LNCaP clone FGC (cell line): ENCODE measurements around the gene DCBLD1.

Experiments used
- DNase-seq: peaks from one replicate; pipeline ENCODE4 v3.0.0-alpha.2; 2011; ENCODE audit warnings: low read depth
- H3K4me3 ChIP-seq: 2 replicates; pipeline ENCODE4 v1.5.1; 2011; ENCODE audit warnings: mild to moderate bottlenecking, low read depth, low read length, control low read depth
- CTCF ChIP-seq: IDR thresholded peaks from 2 replicates; pipeline ENCODE4 v1.5.1; 2012; ENCODE audit warnings: mild to moderate bottlenecking; ENCODE audit not compliant: control insufficient read depth, insufficient read depth; ENCODE audit errors: extremely low read depth

DCBLD1 gene

DNA sequence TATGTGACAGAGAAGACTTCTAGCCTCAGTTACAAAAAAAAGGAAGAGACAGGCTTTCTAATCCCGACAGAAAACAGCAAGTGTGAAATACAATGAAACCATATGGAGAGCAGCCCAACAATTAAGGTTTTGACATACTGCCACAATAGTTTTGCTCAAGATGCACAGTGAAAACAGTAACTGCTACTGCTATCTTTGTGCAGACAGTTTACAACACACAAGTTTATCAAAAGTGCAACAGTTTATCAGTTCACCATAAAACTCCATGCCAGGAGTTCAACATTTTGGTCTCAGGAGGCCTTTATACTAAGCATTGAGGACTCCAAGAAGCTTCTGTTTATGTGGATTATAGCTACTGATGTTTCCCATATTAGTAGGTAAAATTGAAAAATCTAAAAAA, 82.2 kb downstream of the DCBLD1 start:
- H3K4me3 ChIP-seq: no peak overlapping the region
- no peak for DNase-seq
- TF ChIP-seq CTCF: no peak

DNA sequence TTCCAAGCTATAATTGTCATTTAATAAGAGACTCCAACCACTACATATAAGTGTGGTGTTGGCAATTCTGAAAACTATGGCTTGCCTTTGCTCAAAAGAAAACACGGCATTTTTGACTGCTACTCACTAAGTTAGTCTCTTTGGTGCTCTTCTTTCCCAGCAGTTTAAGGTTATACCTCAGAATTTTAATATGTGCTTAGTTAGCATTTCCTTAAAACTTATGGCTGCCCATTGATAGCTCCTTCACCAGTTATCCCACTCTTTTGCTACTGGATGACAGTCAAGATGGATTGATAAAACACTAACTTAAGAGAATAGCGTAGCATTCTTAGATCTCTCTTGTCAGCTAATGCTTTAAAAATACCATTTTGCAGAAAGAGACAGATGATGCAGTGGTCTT, 85.8 kb downstream of the DCBLD1 start:
- no peak for DNase-seq
- H3K4me3 ChIP-seq: no peak overlapping the region
- no peak for TF ChIP-seq CTCF

DNA sequence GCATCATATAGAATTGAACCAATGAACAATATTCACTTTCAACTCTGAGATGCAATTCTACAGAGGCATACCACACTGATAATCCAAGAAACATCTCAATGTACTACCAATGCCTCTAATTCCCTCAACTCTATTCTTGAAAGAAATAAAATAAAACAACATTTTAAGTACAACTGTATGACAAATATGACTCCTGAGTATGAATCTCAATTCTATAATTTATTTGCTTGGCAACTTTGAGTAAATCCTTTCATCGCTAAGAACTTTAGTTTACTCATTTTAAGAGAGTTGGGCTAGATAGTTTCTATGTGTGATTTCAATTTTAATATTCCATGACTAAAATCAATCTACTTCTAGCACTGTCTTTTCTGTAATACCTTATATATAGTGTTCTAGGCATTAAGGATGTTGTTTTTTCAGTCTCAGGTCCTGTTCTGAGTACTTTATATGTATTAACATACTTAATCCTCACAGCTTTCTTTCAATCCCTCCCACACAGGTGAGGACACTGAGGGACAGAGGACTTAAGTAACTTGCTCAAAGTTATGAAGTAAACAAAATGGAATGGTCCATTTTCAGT, 86.4 kb downstream of the DCBLD1 start:
- no peak overlapping the region for H3K4me3 ChIP-seq
- TF ChIP-seq CTCF: no peak
- no peak for DNase-seq

DNA sequence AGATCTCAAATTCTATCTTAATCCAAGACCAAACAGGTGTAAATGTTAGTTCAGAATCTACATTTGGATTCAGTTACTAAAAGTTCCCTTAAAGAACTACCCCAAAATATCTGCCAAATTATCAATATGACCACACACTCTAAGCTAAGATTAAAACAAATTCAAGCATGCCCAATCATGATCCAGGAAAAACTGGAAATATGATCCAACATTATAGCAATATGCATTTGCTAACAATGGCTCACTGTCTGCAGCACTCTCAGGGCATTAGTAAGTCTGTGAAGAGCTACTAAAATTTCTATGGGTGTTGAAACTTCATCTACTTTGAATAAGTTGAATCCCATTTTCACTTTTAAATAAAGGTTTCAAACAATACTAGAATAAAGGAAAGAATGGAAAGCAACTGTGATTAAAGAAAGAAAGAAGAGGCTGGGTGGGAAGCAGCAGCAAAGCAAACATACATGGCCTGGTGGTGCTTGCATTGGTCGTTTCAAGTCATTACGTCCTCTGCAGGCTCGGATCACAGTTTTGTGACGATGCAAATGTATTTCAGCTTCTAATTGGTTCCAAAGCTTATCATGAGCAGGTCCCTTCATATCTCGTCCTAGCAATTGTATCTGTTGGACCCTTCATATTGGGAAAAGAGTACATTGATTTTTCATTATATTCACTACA, 90.7 kb downstream of the DCBLD1 start:
- no peak for DNase-seq
- no peak overlapping the region for H3K4me3 ChIP-seq
- TF ChIP-seq CTCF: no peak

DNA sequence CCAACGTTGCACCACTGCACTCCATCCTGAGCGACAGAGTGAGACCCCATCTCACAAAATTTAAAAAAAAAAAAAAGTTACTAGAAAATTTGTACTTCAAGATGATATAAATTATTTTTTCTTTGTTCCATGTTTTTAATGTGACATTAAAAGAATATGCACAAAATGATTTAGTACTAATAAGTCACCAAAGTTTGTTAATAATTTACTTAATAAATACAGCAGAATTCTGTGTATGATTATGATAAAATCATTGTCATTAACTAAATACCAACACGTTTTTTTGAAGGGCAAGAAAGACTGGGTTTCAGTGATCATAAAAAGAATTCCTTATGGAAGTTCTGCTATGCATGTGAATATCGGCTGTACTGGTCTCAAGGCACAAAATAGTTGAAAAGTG, 91.7 kb downstream of the DCBLD1 start:
- TF ChIP-seq CTCF: no peak
- DNase-seq: no peak
- H3K4me3 ChIP-seq: no peak overlapping the region

- no peak for TF ChIP-seq CTCF
- H3K4me3 ChIP-seq: no peak overlapping the region
- no peak for DNase-seq
Observed at GRCh38 chr6:117585647-117586046, 103.2 kb downstream of the DCBLD1 start.

- H3K4me3 ChIP-seq: no peak overlapping the region
- TF ChIP-seq CTCF: no peak
- no peak for DNase-seq
Observed at GRCh38 chr6:117590447-117590846, 108.0 kb downstream of the DCBLD1 start.
